G401.6 (cell line): ENCODE results near the gene PDZD11.
"Not testable (repeated sequence)": the region's sequence is repeated elsewhere in the genome, so short reads cannot be mapped to it uniquely, and the experiment has no call there.

Source experiments
- FAIRE-seq: peaks from 2 replicates; lab custom pipeline; 2012; peaks lifted over from hg19 to GRCh38; lab: Jason Lieb, UNC

PDZD11 gene

DNA sequence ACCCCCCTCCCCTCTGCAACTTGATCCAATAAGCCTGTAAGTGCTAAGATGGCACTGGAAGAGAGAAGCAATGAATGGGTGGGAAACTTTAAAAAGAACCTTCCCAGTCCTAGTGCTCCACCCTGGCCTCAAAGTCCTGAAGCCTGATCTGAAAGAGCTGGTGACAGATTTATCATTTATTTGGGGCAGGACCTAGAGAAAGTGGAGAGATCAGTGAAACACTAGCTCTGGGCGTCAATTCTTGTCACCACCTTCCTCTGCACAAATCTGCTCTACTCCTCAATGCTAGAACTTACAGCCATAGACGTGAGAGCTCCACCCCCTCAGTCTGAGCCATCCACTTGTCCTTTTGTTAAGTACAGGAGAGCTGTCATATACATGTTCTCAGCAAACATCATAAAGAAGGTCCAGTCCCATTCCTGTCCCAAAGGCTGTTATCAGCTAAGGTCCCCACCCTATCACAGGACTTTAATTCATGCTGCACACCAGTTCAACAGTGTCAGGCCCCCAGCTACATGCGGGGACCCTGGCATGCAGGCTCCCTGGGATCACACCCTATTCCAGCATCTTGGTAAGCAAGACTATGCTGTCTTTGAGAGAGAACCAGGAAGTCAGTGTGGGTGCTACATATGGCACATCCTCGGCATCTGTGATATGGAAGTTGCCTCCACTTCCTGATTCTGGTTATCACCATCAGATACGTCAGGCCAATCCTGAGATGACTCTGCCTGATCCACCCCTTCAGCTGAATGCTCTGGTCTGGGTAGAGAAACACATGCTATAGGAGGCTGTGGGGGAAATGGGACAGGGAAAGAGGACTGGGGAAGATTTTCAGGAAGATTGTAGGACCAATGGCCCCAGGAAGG lies 32.1 kb downstream of the PDZD11 start:
- no peak for FAIRE-seq

DNA sequence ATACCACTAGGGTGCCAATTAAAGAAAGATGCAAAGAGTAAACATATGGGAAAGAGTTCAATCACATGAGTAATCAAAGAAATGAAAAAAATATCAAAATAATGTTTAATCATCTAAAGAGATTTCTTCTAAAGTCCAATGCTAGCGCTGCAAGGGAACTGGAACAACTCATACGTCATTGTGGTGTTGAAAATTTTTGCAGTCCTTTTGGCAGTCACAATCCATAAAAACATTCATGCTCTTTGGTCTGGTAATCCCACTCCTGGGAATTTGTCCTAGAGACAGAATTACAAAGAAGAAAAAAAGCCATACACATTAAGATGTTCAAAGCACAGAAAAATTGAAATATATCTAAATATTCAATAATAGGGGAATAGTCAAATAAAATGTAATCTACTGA lies 34.3 kb downstream of the PDZD11 start:
- FAIRE-seq, result no peak

DNA sequence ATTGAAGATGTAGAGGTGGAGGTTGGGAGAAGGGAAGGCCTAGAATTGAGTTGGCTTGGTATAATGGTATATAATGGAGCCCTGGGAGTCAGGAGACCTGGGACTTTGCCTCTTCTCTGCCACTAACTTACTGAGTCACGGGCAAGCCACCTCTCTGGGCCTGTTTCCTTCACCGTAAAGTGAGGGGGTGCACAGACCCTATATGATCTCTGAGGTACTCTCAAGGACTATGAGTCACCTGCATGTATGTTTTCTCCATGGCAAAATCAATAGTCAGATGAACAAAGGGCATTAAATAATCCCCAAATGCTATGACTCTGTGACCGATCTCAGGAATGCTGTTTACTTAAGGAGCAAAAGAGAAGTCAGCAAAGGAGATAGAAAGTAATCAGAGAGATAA lies 34.8 kb downstream of the PDZD11 start:
- FAIRE-seq, result no peak

DNA sequence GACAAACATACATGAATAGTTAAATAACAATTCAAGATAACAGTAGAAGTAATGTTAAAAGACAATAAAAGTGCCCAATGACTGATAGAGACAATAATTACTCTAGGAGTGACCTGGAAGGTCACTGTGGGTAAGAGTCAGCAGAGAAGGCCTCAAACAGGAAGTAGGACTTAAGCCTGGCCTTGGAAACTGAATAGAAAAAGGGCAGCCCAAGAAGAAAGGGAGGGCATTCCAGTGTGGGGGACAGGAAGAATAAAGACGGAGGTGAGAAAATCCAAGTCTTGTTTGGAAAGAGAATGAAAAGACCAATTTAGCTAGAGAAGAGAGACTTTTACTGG lies 35.7 kb downstream of the PDZD11 start:
- no peak for FAIRE-seq

DNA sequence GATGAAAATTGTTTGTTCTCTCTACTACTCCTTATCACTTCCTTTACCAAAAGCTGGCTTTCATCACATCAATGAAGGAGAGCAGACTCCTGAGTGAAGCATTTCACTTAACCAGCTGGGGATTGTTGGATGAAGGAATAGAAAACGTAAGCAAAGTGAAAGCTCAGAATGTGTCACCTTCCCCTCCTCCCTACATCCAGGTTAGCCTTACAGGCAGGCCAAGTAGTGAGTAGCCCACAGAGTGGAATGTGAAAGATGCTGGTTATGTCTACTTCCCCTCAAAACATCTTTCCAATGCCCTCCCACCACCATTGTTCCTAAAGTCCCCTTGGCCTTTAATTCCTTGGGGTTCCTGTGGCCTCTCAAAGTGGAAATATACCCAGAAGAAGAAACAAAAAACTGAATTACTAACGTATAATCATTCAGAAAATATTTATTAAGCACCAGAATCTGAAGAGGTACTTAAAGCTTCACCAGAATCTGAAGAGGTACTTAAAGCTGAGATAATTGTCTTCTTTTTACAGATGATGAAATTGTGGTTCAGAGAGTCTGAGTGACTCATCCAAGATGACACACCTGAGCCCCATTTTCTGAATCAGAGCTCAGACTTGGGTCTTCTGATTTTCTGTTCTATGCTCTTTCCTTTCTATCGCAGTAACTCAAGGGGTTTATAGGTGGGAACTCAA lies 36.2 kb downstream of the PDZD11 start:
- FAIRE-seq, result no peak

DNA sequence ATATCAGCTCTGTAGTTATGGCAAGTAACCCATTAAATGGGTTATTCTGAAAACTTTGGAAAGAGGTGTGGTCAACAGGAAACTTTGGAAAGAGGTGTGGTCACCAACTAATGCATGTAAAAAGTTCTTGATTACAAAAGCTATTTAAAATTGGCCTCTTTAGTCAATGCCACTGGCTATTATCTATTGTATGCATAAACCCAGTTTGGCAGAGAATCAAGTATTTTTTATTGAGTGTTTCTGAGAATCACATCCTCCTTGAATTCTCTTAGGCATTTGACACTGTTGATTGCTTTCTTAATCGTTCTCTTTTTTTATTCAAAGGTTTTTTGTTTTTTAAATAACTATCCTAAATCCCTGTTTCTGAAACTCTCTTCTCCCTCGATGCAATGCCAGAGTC lies 37.2 kb downstream of the PDZD11 start:
- no peak for FAIRE-seq

DNA sequence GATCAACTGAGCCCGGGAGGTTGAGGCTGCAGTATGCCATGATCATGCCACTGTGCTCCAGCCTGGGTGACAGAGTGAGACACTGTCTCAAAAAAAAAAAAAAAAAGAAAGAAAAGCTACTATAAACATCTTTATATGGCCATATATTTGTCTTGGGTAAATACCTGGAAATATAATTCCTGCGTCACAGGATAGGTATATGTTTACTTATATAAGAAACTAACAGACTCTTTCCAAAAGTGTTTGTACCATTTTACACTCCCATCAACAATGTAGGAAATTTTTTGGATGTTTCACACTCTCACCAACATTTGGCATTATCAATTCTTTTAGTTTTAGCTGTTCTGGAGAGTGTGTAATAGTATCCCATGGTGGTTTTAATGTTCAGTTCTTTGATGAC lies 42.5 kb downstream of the PDZD11 start:
- FAIRE-seq, result no peak

DNA sequence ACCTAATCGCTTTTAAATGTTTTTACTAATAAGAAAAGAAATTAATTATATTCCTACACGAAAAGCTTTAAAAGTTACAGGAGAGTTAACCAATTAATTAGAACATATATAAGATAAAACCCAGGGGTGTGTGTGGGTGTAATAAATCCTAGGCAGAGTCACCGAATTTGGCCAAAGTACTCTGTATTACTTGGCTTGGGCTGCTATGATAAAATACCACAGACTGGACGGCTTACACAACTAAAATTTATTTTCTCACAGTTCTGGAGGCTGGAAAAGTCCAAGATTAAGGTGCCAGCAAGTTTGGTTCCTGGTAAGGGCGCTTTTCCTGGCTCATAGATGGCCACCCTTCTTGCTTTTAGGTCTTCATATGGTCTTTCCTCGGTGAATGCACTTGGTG lies 44.8 kb downstream of the PDZD11 start:
- no peak for FAIRE-seq

DNA sequence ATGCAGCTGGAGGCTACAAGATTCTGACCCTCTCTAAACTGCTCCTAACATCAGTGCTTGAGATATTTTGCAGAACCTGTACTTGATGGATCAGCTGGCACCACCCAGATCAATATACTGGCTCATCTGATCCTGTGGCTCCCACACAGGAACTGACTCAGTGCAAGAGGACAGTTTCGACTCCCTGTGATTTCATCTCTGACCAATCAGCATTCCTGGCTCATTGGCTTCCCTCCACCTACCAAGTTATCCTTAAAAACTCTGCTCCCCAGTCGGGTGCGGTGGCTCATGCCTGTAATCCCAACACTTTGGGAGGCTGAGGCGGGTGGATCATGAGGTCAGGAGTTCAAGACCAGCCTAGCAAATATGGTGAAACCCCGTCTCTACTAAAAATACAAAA lies 46.1 kb downstream of the PDZD11 start:
- not testable (repeated sequence) for FAIRE-seq

DNA sequence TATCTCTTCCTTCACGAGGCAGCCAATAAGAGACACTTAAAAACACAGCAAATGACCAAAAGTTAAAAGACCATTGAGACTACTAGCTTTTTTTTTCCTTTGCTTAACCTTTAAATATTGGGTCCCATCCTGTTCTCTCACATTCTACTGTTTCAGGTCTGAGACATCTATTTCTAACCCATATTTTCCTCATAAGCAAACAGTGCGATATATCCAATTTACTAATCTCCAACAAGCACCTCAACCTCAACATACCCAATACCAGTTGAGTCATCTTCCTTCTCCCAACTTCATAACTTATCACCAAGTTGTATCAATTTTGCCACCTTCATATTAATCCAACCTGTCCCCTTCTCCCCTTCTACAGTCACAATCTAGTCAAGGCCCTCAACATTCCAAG lies 48.2 kb downstream of the PDZD11 start:
- no peak for FAIRE-seq

DNA sequence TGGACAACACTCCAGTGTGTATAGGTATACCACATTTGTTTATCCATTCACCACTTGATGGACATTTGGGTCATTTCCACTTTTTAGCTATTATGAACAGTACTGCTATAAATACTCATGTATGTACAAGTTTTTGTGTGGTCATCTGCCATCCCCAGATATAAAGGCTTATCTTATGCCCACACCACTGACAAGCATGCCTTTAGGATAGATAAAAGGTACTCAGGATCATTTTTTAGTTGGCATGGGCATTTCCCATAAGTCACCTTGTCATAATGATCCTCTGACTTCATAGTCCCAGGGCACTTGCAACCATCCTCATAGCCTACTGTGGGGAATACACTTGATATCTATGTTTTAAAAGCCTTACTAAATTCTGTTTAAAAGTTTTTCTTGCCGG lies 49.0 kb downstream of the PDZD11 start:
- no peak for FAIRE-seq
